ENCODE results near the gene VSTM2B.

VSTM2B gene

GRCh38 chr19:29568036-29569025 lies 42.5 kb downstream of the VSTM2B start:
- no peak for DNase-seq

GRCh38 chr19:29569038-29569911 lies 43.5 kb downstream of the VSTM2B start:
- no peak for DNase-seq

GRCh38 chr19:29571181-29571580 lies 45.4 kb downstream of the VSTM2B start:
- no peak for DNase-seq

- DNase-seq: no peak
These were observed 47.7 kb downstream of the VSTM2B start for GRCh38 chr19:29573486-29573885.

- no peak for DNase-seq
These were observed 48.7 kb downstream of the VSTM2B start for GRCh38 chr19:29574510-29574909.

GRCh38 chr19:29576046-29576606 lies 50.3 kb downstream of the VSTM2B start:
- DNase-seq: no peak

- no peak for DNase-seq
These were observed 51.2 kb downstream of the VSTM2B start for GRCh38 chr19:29576761-29577648.

- no peak for DNase-seq
These were observed 51.8 kb downstream of the VSTM2B start for GRCh38 chr19:29577649-29577963.

- no peak for DNase-seq
These were observed 52.6 kb downstream of the VSTM2B start for GRCh38 chr19:29578349-29578748.

- no peak for DNase-seq
These were observed 53.6 kb downstream of the VSTM2B start for GRCh38 chr19:29579308-29579910.

- no peak for DNase-seq
These were observed 55.6 kb downstream of the VSTM2B start for GRCh38 chr19:29581398-29581797.

GRCh38 chr19:29583196-29583999 lies 57.6 kb downstream of the VSTM2B start:
- DNase-seq: no peak

GRCh38 chr19:29586401-29586800 lies 60.6 kb downstream of the VSTM2B start:
- DNase-seq: no peak

GRCh38 chr19:29587059-29587458 lies 61.3 kb downstream of the VSTM2B start:
- DNase-seq: no peak

- no peak for DNase-seq
These were observed 61.8 kb downstream of the VSTM2B start for GRCh38 chr19:29587518-29587986.

- DNase-seq: no peak
These were observed 62.3 kb downstream of the VSTM2B start for GRCh38 chr19:29588095-29588494.

GRCh38 chr19:29590278-29590677 lies 64.5 kb downstream of the VSTM2B start:
- peak in 1 of 3 experiments; percentile 34 for DNase-seq

GRCh38 chr19:29591670-29592069 lies 65.9 kb downstream of the VSTM2B start:
- no peak for DNase-seq

GRCh38 chr19:29593869-29594268 lies 68.1 kb downstream of the VSTM2B start:
- peak in 1 of 3 experiments; percentile 22 for DNase-seq

GRCh38 chr19:29596080-29596727 lies 70.4 kb downstream of the VSTM2B start:
- peak; percentile 33 to 95 (median 58) for DNase-seq
